GM18498 (cell line): ENCODE data around the gene UBTD1.
A peak's percentile ranks its signal among the peaks of the same experiment; 100 is the strongest.
"Not testable (repeated sequence)": the region's sequence is repeated elsewhere in the genome, so short reads cannot be mapped to it uniquely, and the experiment has no call there.

Experiments used
- ATAC-seq: cut with Tn5 transposase; IDR thresholded peaks from one replicate; pipeline ENCODE4 v1.9.1; 2021; ENCODE audit warnings: mild to moderate bottlenecking, moderate library complexity; ENCODE audit not compliant: unreplicated experiment

The UBTD1 gene

GRCh38 chr10:97498841-97499560 is at the start of gene UBTD1:
Gene UBTD1 (plus strand): TSS chr10:97498924. CDS start chr10:97499204, 280 bp downstream.
- ATAC-seq = peak; percentile 1

- ATAC-seq = no peak
These were observed 47.9 kb upstream of the UBTD1 start for GRCh38 chr10:97450828-97451227.

- no peak for ATAC-seq
These were observed 47.1 kb upstream of the UBTD1 start for GRCh38 chr10:97451605-97452004.

- ATAC-seq = no peak
These were observed 46.4 kb upstream of the UBTD1 start for GRCh38 chr10:97452352-97452751.

GRCh38 chr10:97454330-97455036 is 44.2 kb upstream of the UBTD1 start:
- ATAC-seq = no peak

DNA sequence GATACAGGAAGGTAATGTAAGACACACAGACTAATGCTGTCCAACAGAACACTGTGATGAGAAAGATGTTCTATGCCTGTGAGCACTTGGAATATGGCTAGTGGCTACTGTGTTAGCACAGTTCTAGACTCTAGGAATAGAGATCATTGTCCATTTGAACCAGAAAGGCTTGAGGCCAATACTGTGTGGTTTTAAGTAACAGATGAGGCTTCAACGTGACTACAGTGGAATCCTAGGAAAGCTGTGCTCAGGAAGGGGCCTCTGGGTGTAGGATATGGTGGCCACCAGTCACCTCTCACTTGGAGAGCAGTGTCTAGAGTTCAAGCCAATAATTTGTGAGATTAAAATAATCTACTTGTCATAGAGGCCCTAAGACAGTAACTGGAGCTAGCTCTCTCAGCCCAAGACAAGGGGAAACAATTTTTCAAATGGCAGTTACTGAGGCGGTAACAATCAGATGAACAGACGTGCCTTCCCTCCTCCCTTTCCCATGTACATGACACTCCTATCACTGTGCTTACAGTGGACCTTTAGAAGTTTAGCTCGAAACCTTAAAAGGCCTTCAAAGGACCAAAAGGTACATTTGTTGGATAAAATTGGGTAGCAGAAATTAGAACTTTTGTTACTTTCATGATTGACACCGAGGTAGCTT is 42.6 kb upstream of the UBTD1 start:
- no peak for ATAC-seq

GRCh38 chr10:97456686-97457065 is 42.0 kb upstream of the UBTD1 start:
- no peak for ATAC-seq

GRCh38 chr10:97459111-97459510 is 39.6 kb upstream of the UBTD1 start:
- ATAC-seq = no peak

DNA sequence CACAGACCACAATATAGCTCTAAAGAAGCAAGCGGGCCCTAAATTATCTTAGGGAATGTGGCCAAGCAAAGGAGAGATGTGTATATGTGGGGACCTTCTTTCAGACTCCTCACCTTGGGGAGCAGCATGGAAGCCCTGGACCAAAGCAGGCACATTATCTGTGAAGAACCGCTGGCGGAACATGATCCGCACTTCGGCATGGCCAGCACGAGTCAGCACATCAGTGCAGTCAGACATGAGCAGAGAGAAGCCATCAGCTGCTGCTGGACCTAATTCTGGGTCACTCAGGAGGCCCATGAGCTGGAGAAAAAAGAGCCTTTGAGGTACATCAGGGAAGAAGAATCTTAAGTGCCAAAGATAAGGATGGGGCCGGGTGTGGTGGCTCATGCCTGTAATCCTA is 38.8 kb upstream of the UBTD1 start:
- ATAC-seq = no peak

DNA sequence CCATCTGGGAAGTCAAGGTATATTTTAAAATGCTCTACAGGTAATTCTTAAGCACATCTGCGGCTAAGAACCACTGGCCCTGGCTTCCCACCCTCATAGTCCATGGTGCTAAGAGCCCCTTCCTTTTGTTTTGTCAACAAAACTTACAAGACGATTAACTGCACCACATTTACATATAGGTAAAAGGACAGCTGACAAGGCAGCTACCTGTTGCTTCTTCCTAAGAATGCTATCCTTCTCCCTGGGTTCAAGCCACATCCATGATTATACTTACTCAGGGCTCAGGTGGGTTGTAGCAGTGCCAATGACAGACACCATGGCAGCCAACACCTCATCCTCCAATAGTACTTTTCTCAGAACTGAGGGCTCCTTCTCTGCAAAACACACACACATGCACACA is 36.4 kb upstream of the UBTD1 start:
- ATAC-seq = no peak

GRCh38 chr10:97463363-97464132 is 35.2 kb upstream of the UBTD1 start:
- ATAC-seq = no peak

GRCh38 chr10:97464226-97464625 is 34.5 kb upstream of the UBTD1 start:
- ATAC-seq = no peak

GRCh38 chr10:97465982-97466381 is 32.7 kb upstream of the UBTD1 start:
- ATAC-seq = no peak

DNA sequence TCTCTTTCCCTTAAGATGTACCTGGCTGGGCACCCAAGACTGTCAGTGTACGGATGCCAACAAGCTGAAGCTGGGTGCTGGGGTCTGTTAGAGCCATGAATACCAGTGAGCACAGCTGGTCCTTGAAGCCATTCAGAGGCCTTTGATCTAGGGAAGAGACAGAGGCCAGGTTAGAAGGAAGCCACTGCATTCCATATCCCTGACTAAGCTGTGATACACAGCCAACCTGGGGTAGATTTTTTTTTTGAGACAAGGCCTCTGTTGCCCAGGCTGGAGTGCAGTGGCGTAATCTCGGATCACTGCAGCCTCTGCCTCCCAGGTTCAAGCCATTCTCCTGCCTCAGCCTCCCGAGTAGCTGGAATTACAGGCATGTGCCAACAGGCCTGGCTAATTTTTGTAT is 32.0 kb upstream of the UBTD1 start:
- no peak for ATAC-seq

DNA sequence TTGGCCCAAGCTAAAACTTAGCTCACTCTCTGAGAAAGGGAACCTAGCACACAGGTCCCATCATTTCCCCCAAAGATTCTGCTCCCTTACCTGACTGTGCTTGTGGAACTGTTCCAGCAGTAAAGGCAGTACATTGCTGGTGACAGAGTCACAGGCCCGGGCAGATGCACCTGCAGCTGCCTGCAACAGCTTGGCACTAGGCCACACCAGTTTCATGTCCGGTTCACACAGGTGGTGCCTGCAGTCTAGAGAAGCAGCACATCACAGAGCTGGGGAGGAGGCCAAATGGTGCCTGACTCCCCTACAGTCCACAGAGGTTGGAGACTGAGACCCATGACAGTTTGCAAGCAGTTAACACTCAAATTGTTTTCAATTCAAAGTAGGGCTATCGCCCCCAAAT is 30.6 kb upstream of the UBTD1 start:
- ATAC-seq = no peak

GRCh38 chr10:97468781-97469180 is 29.9 kb upstream of the UBTD1 start:
- ATAC-seq = not testable (repeated sequence)

GRCh38 chr10:97474918-97475317 is 23.8 kb upstream of the UBTD1 start:
- no peak for ATAC-seq

DNA sequence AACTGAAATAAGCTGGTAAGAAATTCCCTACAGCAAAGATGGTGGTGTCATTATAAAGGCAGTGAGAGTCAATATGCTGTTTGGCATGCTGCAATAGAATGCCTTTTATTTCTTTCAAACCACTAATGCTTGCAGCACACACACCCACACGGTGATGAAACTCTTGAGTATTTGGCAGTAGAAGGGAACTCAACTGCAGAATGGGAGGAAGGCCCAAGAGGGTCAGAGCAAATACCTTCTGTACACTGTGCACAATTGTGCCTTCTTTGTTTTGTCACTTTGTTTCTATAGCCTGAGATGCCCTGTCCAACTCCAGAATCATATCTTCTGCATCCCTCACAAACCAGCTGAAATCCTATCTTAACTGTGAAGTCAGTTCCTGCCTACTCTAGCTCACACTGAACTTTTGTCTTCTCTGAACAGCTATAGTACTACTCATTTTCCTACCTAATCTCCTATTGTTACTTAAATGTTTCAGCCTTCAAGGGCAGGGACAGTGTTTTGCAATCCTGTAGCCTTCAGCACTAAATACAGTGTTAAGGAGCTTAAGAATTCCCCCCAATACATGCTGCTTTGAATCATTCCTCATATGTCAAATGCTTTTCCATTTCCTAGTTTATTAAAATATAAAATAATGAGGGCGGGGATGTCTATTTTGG is 22.7 kb upstream of the UBTD1 start:
- no peak for ATAC-seq

GRCh38 chr10:97479410-97479809 is 19.3 kb upstream of the UBTD1 start:
- not testable (repeated sequence) for ATAC-seq

DNA sequence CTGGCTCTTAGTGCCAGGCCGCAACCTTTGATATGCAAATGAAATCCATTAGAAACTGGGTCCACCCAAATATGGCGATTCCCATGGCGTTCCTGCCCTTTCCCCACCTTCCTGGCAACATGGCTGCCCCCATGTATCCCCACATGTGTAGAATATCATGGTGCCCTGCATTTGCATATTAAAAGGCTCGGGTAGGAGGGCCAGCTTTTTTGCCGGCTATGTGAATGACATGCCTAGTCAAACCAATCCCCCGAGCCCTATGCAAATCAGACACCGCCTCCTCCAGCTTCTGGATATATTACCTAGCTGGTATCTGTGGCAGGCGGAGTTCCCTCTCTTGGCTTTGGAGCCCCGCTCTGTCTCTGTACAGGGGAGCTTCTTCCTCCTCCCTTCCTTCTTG is 18.8 kb upstream of the UBTD1 start:
- ATAC-seq = no peak

GRCh38 chr10:97481071-97481470 is 17.7 kb upstream of the UBTD1 start:
- no peak for ATAC-seq
